ELR (cell line): Measurements from ENCODE around the gene RBMX.

ENCODE experiments used
- DNase-seq: peaks from one replicate; pipeline ENCODE4 v3.0.0-alpha.2; 2015; ENCODE audit warnings: low read depth

RBMX gene

GRCh38 chrX:136835761-136836160 lies 44.8 kb downstream of the RBMX start:
- DNase-seq: no peak

DNA sequence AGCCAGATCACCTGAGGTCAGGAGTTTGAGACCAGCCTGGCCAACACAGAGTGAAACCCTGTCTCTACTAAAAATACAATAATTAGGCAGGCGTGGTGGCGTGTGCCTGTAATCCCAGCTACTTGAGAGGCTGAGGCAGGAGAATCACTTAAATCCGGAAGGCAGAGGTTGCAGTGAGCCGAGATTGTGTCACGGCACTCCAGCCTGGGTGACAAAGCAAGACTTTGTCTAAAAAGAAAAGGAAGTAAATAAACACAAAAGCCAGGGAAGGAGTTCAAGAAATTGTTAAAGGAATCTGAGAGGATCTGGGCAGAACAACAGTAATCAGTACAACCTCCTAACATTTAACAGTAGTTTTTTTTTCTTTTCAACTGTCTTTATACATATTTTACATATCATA lies 51.1 kb downstream of the RBMX start:
- no peak for DNase-seq

DNA sequence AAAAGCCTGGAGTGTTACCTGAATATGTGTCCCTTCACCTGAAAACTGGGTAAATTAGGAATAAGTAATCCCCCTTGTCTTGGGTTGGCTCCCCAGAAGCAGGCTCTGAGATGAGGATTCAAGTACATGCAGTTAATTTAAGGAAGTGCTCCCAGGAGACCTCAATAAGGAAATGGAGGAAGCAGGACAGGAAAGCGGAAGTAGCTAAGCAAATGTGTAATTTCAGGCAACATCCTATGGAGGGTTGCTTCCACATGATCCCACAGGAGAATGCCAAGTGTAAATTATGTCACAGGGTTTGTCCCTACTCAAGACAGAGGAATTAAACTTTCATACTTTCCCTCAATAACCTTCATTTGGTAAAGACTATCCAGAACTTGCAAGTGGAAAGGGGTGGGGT lies 51.7 kb downstream of the RBMX start:
- no peak for DNase-seq

GRCh38 chrX:136827026-136827425 lies 53.5 kb downstream of the RBMX start:
- DNase-seq: no peak

DNA sequence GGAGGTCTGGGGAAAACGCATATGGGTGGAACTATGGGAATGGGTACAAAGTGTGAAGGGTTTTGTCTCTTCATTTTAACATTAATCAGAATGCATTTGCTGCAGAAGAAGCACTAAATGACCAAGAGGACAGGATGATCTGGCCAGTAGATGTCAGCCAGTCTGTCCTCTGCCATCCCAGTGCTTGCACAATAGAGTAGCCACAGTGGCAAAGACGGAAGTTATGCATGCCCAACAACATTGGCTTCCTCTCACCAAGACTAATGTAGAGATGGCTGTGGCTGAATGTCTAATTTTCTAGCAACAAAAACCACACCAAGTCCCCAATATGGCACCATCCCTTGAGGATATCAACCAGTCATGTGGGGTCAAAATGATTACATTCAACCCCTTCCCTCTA lies 54.8 kb downstream of the RBMX start:
- DNase-seq: no peak
